RWPE1 (cell line): Measurements from ENCODE around the gene CYP2B6.
A peak's percentile ranks its signal among the peaks of the same experiment; 100 is the strongest.
"Not testable (repeated sequence)": the region's sequence is repeated elsewhere in the genome, so short reads cannot be mapped to it uniquely, and the experiment has no call there.

ENCODE experiments used
- CTCF ChIA-PET: fragments of 350-600 bp; sonication (Branson Sonifier 250); formaldehyde crosslinking; extraction: SDS; loops from one replicate; lab custom pipeline; 2021; lab: Yijun Ruan, JAX
- POLR2A ChIA-PET: fragments of 400-600 bp; formaldehyde crosslinking; extraction: SDS; loops from one replicate; lab custom pipeline; 2020; ENCODE audit warnings: antibody characterized with exemption; ENCODE audit not compliant: low non-redundant PET; lab: Yijun Ruan, JAX
- DNase-seq: peaks from one replicate; pipeline ENCODE4 v3.0.0; 2012; ENCODE audit warnings: low spot score
- H3K27ac ChIP-seq: fragments of 450-650 bp; 2 replicates; pipeline ENCODE4 v1.5.1; 2017
- CTCF ChIP-seq: fragments of 450-650 bp; conservative IDR thresholded peaks from 2 replicates; pipeline ENCODE4 v1.5.1; 2017; ENCODE audit warnings: low read depth, mild to moderate bottlenecking

Gene CYP2B6

GRCh38 chr19:41039806-41040205, 48.7 kb downstream of the CYP2B6 start:
- POLR2A ChIA-PET, result no interaction called here

GRCh38 chr19:41045095-41045494, 54.0 kb downstream of the CYP2B6 start:
- DNase-seq, H3K27ac ChIP-seq: not testable (repeated sequence)
- ChIA-PET CTCF (interaction anchor here (0.6 kb wide), 1 partner anchor 130 kb away, joined by 8 read pairs; no protein-coding TSS in a partner anchor), POLR2A (interaction anchor here (0.6 to 0.7 kb wide), 2 partner anchors 20 to 382 kb away, joined by 5 to 12 read pairs; no protein-coding TSS in a partner anchor)

More at GRCh38 chr19:41039806-41040205, 48.7 kb downstream of the CYP2B6 start:
- H3K27ac ChIP-seq, result no peak overlapping the region
- no peak for DNase-seq
- no peak for TF ChIP-seq CTCF
- CTCF ChIA-PET, result no interaction called here

GRCh38 chr19:41050426-41050825, 59.3 kb downstream of the CYP2B6 start:
- ChIA-PET CTCF (no interaction called here), POLR2A (no interaction called here)
- DNase-seq, result no peak

DNA sequence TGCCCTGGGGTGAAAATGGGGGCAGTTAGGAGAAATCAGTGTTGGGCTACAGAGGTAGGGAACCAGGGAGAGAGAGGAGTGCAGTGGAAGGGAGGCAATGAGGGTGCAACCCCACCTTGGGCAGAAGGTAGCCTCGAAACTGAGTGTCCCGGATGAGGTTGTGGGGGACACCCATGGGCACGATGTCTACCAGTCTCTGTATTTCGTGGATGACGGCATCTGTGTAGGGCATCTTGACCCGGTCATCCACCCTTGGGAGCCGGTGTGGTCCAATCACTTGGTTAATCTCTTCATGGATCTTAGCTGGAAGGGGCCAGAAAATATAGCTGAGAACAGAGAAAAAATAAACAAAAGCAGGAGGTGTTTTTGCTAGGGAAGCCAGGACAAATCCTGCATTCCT, 61.1 kb downstream of the CYP2B6 start:
- DNase-seq, H3K27ac ChIP-seq, CTCF ChIA-PET, POLR2A ChIA-PET: not testable (repeated sequence)

More at GRCh38 chr19:41050426-41050825, 59.3 kb downstream of the CYP2B6 start:
- TF ChIP-seq CTCF, result no peak
- no peak overlapping the region for H3K27ac ChIP-seq

DNA sequence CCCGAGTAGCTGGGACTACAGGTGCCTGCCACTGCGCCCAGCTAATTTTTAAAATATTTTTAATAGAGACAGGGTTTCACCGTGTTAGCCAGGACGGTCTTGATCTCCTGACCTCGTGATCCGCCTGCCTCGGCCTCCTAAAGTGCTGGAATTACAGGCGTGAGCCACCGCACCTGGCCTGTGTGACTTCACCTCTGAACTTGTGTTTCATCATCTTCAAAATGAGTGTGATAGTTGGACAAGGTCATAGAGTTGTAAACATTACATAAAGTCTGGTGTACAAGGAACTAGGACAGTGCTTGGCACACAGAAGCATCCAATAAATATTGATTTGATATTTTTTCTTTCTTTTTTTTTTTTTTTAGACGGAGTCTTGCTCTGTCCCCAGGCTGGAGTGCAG, 62.2 kb downstream of the CYP2B6 start:
- H3K27ac ChIP-seq, POLR2A ChIA-PET, CTCF ChIA-PET, DNase-seq: not testable (repeated sequence)

GRCh38 chr19:41064974-41065569, 74.0 kb downstream of the CYP2B6 start:
- CTCF ChIA-PET, result no interaction called here
- DNase-seq, result peak; percentile 32
- POLR2A ChIA-PET, result no interaction called here
- H3K27ac ChIP-seq, result no peak overlapping the region
- TF ChIP-seq CTCF, result no peak
